Measurements from ENCODE around the gene TARBP2. TPM values are rescaled to one million over a fixed set of nuclear protein-coding genes. Genes with fewer than 3 reads are reported as not detected.

The TARBP2 gene
- total RNA-seq, 2 donors from 2014 or later, result 12.5 to 15.3 TPM

DNA sequence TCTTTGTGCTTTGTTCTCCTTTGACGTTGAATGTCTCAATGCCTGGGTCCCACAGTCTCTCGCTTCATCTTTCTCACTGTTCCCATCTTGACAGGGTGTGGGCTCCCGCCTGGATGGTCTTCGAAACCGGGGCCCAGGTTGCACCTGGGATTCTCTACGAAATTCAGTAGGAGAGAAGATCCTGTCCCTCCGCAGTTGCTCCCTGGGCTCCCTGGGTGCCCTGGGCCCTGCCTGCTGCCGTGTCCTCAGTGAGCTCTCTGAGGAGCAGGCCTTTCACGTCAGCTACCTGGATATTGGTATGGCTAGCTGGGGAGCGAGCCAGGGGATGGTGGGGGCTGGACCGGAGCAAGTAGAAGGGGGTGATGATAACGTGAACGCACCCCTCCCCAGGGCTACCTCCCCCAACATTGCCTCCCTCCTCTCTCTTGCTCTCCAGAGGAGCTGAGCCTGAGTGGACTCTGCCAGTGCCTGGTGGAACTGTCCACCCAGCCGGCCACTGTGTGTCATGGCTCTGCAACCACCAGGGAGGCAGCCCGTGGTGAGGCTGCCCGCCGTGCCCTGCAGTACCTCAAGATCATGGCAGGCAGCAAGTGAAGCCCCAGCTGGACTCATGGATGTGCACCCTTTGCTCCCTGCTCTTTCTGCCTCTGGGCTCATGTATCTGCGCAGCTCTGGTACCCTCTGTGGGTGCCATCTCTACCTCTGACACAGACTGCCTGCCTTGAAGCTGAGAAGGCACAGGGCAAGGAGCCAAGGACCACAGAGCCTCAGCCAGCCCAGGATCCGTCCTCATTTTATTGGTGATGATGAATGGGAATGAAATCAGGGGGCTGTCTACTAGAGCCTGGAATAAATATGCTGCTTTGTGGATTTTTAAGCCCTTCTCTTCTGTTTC, 4.7 kb downstream of the TARBP2 start:
- intact Hi-C loops (cut with DNase I), result loop anchor here (5.0 to 10.0 kb wide), 2 partner anchors 154 to 181 kb away; partner anchors contain the start of gene AAAS (in 1 of the 2)
- ATAC-seq, result no peak
- no peak for DNase-seq

- intact Hi-C loops (cut with DNase I), result loop anchor here (5.0 to 10.0 kb wide), 2 partner anchors 154 to 182 kb away; partner anchors contain the start of gene AAAS (in 1 of the 2)
- ATAC-seq, result no peak
- no peak for DNase-seq
Measured at GRCh38 chr12:53506450-53506785, 5.3 kb downstream of the TARBP2 start.

DNA sequence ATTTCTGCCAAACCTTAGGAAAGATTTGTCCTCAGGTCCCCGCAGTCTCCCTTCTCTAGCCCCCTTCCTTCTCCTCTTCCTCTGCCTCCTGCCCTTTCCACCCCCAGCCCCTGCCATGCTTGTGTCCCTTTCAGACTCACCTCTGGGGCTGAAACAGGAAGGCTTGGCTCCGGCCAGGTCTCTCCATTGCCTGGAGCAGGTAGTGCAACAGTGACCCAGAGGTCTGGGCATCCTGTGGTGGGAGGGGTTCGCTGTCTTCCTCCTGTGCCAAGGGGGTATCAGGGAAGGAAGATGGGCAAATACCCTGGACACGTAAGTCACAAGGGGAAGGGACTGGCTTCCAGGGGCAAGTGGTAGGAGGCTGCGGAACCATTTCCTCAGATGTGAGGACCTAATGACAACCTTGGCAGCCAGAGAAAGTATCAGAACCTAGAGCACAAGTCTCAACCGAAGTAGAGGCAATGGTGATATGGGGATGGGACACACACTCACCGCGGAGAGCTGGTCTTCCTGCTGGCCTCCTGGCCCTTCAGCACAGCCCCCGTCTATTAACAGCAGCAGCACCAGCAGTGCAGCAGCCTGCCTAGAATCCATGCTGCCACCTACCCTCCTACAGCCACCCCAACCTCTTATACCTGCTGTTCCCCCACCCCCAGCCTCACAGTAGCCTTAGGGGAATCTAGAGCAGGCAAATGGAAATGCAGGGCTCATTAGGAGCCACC, 6.0 kb downstream of the TARBP2 start, which contains the start of gene NPFF:
Gene NPFF, minus strand, starts transcription at position 604 of the 722 bp plus-strand sequence. Its CDS starts 10 bp downstream, at position 594.
- no peak for DNase-seq
- ATAC-seq, result no peak
- intact Hi-C loops (cut with DNase I), result loop anchor here (5.0 to 10.0 kb wide), 2 partner anchors 155 to 182 kb away; partner anchors contain the start of gene AAAS (in 1 of the 2)

GRCh38 chr12:53507603-53507885, 6.5 kb downstream of the TARBP2 start:
- DNase-seq (no peak), ATAC-seq (no peak)
- intact Hi-C loops (cut with DNase I), result loop anchor here (5.0 to 10.0 kb wide), 2 partner anchors 155 to 183 kb away; partner anchors contain the start of gene AAAS (in 1 of the 2)

DNA sequence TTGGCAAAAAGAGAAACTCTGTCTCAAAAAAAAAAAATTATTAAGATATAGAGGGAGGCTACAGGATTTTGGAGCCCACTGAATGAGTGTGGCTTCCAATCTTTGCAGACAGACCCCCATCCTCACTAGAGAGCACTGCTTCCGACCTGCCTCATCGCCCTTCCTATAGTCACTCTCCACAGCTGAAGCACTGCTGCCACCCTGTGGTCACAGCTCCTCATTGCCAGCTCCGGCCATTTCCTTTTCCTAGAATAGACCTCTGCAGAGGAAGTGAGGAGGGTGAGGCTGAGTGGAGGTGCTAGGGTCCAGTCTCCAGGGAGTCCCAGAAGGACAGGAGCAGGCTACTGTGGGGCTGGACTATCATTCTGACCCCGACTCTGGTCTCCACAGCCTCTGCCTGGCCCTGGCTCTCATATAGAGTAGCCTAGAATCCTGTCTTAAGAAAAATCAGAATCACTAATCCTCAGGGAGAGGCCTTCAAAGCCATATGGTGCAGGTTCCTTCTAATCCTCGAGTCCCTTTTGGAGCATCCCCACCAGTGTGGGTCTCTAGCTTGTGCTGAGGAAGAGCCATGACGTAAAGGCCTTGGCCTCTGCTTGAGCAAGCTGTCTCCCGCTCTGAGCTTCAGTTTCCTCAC, 7.6 kb downstream of the TARBP2 start:
- intact Hi-C loops (cut with DNase I), result loop anchor here (5.0 to 10.0 kb wide), 2 partner anchors 156 to 184 kb away; partner anchors contain the start of gene AAAS (in 1 of the 2)
- ATAC-seq (peak; percentile 82 to 84), DNase-seq (peak; percentile 84)

DNA sequence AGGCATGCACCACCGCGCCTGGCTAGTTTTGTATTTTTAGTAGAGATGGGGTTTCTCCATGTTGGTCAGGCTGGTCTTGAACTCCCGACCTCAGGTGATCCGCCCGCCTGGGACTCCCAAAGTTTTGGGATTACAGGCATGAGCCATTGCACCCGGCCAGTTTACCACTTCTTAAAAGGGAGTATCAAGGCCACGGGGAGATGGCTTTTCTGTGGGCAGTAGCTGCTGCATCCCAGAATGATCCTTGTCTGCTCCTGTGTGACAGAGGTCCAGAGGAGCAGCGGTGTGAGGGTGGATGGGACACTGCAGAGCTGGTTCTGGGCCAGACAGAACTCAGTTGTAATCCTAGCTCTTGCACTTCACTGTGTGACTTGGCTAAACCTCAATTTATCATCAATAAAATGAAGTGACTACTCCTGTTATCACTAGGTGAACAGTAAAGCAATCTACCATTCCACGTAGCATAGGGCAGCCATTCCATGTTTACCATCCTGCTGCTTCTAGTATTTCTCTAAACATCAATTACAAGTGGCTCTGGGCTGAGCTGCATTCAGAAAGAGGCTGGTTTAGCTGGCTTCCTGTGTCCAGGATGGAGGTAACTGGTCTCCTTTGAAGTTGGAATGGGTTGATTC, 9.2 kb downstream of the TARBP2 start:
- DNase-seq (no peak), ATAC-seq (no peak)
- intact Hi-C loops (cut with DNase I), result no loop called here

- DNase-seq, result no peak
- peak in 1 of 2 donors; percentile 25 for ATAC-seq
- intact Hi-C loops (cut with DNase I), result no loop called here
Measured at GRCh38 chr12:53513712-53514410, 12.8 kb downstream of the TARBP2 start.

- intact Hi-C loops (cut with DNase I), result no loop called here
Measured at GRCh38 chr12:53514628-53515290, 13.7 kb downstream of the TARBP2 start.

DNA sequence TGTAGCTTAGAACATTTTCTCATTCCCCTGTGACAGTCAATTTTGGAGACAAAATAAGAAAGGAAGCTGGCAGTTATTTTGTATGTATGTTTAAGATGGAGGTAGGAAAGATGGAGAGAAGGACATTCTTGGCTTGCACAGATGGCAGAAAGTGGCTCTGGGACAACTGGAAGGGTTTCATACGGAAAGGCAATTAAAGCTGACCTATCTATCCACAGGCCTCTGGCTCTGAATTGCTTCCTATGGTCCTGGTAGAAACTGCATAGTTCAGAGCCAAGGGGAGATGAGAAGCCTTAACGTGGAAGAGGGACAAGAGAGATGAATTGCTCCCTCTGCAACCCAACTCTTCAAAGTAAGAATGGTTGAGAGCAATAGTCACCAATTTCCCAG, 14.2 kb downstream of the TARBP2 start:
- intact Hi-C loops (cut with DNase I), result no loop called here
- no peak for ATAC-seq
- no peak for DNase-seq

More at GRCh38 chr12:53514628-53515290, 13.7 kb downstream of the TARBP2 start:
- no peak for DNase-seq
- no peak for ATAC-seq

GRCh38 chr12:53516758-53517455, 15.8 kb downstream of the TARBP2 start:
- DNase-seq (no peak), ATAC-seq (no peak)
- intact Hi-C loops (cut with DNase I), result no loop called here

GRCh38 chr12:53518381-53518780, 17.3 kb downstream of the TARBP2 start:
- ATAC-seq (no peak), DNase-seq (no peak)
- intact Hi-C loops (cut with DNase I), result no loop called here

DNA sequence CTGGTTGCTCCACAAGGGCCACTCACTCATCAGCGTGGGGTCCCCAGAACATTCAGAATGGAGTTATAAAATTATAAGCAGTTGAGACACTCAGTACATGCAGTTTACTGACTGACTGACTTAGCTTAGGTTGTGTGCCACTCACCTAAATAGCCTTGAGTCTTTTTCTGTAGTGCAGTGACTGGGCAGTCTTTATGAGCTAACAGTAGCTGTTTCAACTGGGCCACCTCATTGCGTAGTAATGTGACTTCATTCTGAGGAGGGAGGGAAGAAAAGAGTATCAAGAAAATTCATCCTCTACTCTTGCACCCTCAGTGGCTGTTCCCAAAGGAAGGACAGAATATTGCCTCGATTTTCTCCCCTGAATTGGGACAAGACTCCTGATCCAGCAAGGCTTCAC, 22.0 kb downstream of the TARBP2 start:
- intact Hi-C loops (cut with DNase I), result no loop called here
- DNase-seq, result no peak
- no peak for ATAC-seq

GRCh38 chr12:53524476-53524875, 23.4 kb downstream of the TARBP2 start:
- intact Hi-C loops (cut with DNase I), result no loop called here
- no peak for DNase-seq
- ATAC-seq, result no peak

DNA sequence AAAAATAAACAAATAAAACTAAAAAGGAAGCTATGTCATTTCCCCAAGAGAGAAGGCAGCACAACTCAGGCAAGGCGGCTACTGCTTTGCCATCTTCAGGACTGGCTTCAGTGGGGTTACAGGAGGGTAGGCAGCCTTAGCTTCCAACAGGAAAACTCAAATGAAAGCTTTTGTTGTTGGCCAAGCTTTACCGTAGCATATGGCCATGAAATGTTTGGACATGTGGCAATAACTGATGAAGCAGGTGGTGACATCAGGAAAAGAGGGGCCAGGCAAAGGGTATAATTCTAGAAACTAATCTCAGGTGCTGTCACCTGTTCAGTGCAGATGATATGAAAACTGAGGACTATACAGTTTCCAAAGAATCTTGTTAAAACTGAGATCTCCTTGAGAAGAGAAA, 29.0 kb downstream of the TARBP2 start:
- DNase-seq (no peak), ATAC-seq (no peak)
- intact Hi-C loops (cut with DNase I), result no loop called here

DNA sequence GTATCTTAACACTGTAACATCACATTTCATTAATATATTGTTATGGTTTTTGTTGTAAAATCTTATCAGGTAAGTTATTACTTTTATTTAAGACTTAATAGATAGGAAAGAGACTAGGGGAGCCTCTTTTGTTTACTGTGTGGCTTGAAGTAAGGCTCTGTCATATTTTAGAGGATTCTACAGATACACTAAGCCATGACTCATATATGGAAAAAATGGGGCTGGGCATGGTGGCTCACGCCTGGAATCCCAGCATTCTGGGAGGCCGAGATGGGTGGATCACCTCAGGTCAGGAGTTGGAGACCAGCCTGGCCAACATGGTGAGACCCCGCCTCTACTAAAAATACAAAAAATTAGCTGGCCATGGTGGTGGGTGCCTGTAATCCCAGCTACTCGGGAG, 29.8 kb downstream of the TARBP2 start:
- intact Hi-C loops (cut with DNase I), result no loop called here
- no peak for ATAC-seq

DNA sequence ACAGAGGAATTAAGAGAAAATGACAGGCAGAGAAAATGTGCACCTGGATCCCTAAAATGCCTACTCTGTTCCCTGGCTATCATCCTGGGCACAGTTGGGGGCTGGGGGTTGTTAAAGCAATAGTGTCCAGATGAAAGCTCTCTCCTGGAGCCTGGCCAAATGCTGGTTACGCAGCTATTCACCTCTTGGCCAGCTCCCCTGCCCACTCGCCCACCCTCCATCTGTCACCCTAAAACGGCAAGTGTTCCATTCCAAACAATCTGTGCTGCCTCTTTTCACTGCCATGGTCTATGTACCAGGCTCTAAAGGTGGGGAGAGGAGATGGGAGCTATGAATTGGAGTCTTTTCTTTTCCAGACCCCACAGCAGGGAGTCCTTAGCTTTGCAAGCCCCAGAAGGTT, 30.9 kb downstream of the TARBP2 start:
- intact Hi-C loops (cut with DNase I), result no loop called here
- ATAC-seq, result no peak
- DNase-seq, result no peak

More for the DNA sequence above, 29.8 kb downstream of the TARBP2 start:
- no peak for DNase-seq
